Measurements from ENCODE around the gene JAZF1.

The JAZF1 gene

GRCh38 chr7:27967639-27968038, 213.0 kb downstream of the JAZF1 start:
- no peak for TF ChIP-seq CTCF (conservative IDR thresholded peaks at IDR 0.05; ENCODE audit: low read depth, low read length)
- Histone ChIP-seq H3K79me2 (ENCODE audit: insufficient read depth, low read depth) (no peaks in the 10 kb centered on the region), H3K4me3 (IDR thresholded peaks at IDR 0.05; ENCODE audit: insufficient read depth, low read depth, low read length) (no peak overlapping the region), H3K4me1 (ENCODE audit: low read depth, poor library complexity, severe bottlenecking) (peaks cover 31% of the 10 kb centered on the region), H3K9ac (no peak overlapping the region), H2AFZ (ENCODE audit: low read depth) (no peak overlapping the region), H3K4me2 (peak overlapping the region; percentile 33), H3K27ac (no peak overlapping the region), H3K27me3 (ENCODE audit: insufficient read depth, low read depth) (no peaks in the 10 kb centered on the region), H4K20me1 (ENCODE audit: insufficient read depth) (no peaks in the 10 kb centered on the region), H3K36me3 (ENCODE audit: insufficient read depth) (no peaks in the 10 kb centered on the region)

- Histone ChIP-seq H3K4me2 (no peak overlapping the region), H3K9ac (no peak overlapping the region)
- TF ChIP-seq CTCF (conservative IDR thresholded peaks at IDR 0.05; ENCODE audit: low read depth, low read length) = no peak
Measured at GRCh38 chr7:27966219-27966780, 214.3 kb downstream of the JAZF1 start.

GRCh38 chr7:27965650-27966049, 214.9 kb downstream of the JAZF1 start:
- H3K4me3 ChIP-seq (IDR thresholded peaks at IDR 0.05; ENCODE audit: insufficient read depth, low read depth, low read length) = no peak overlapping the region
- H3K27me3 ChIP-seq (ENCODE audit: insufficient read depth, low read depth) = no peaks in the 10 kb centered on the region
- no peak overlapping the region for H3K4me2 ChIP-seq
- no peak overlapping the region for H3K27ac ChIP-seq
- peaks cover 40% of the 10 kb centered on the region for H3K4me1 ChIP-seq (ENCODE audit: low read depth, poor library complexity, severe bottlenecking)
- no peaks in the 10 kb centered on the region for H4K20me1 ChIP-seq (ENCODE audit: insufficient read depth)
- H2AFZ ChIP-seq (ENCODE audit: low read depth) = no peak overlapping the region
- H3K36me3 ChIP-seq (ENCODE audit: insufficient read depth) = no peaks in the 10 kb centered on the region
- no peaks in the 10 kb centered on the region for H3K79me2 ChIP-seq (ENCODE audit: insufficient read depth, low read depth)
- no peak overlapping the region for H3K9ac ChIP-seq
- no peak for TF ChIP-seq CTCF (conservative IDR thresholded peaks at IDR 0.05; ENCODE audit: low read depth, low read length)

More at GRCh38 chr7:27966219-27966780, 214.3 kb downstream of the JAZF1 start:
- H3K36me3 ChIP-seq (ENCODE audit: insufficient read depth) = no peaks in the 10 kb centered on the region
- no peaks in the 10 kb centered on the region for H4K20me1 ChIP-seq (ENCODE audit: insufficient read depth)
- no peak overlapping the region for H2AFZ ChIP-seq (ENCODE audit: low read depth)
- no peak overlapping the region for H3K27ac ChIP-seq
- peaks cover 34% of the 10 kb centered on the region for H3K4me1 ChIP-seq (ENCODE audit: low read depth, poor library complexity, severe bottlenecking)
- no peak overlapping the region for H3K4me3 ChIP-seq (IDR thresholded peaks at IDR 0.05; ENCODE audit: insufficient read depth, low read depth, low read length)
- H3K27me3 ChIP-seq (ENCODE audit: insufficient read depth, low read depth) = no peaks in the 10 kb centered on the region
- no peaks in the 10 kb centered on the region for H3K79me2 ChIP-seq (ENCODE audit: insufficient read depth, low read depth)

- Histone ChIP-seq H3K27me3 (ENCODE audit: insufficient read depth, low read depth) (no peaks in the 10 kb centered on the region), H3K36me3 (ENCODE audit: insufficient read depth) (no peaks in the 10 kb centered on the region), H3K4me3 (IDR thresholded peaks at IDR 0.05; ENCODE audit: insufficient read depth, low read depth, low read length) (no peak overlapping the region), H3K27ac (no peak overlapping the region; the same call in 1 of the 2 replicates), H3K79me2 (ENCODE audit: insufficient read depth, low read depth) (no peaks in the 10 kb centered on the region), H2AFZ (ENCODE audit: low read depth) (no peak overlapping the region), H4K20me1 (ENCODE audit: insufficient read depth) (no peaks in the 10 kb centered on the region), H3K9ac (no peak overlapping the region), H3K4me1 (ENCODE audit: low read depth, poor library complexity, severe bottlenecking) (peaks cover 49% of the 10 kb centered on the region), H3K4me2 (peak overlapping the region; percentile 3; the same call in 1 of the 2 replicates)
- TF ChIP-seq CTCF (conservative IDR thresholded peaks at IDR 0.05; ENCODE audit: low read depth, low read length) = no peak
Measured at GRCh38 chr7:27964820-27965219, 215.8 kb downstream of the JAZF1 start.
